Activated naive CD4-positive, alpha-beta T cell treated with anti-CD3 and anti-CD28 coated beads, Interleukin-2, amount 50 U/mL, for 72 hours (primary cell): ENCODE data around the gene C10orf53. TPM values are rescaled to one million over a fixed set of nuclear protein-coding genes. Genes with fewer than 3 reads are reported as not detected.

ENCODE experiments used
- ATAC-seq, 2 donors: fragments of 150-1000 bp; cut with Tn5 transposase; 2 replicates each; pipeline ENCODE4 v1.10.0; 2021; ENCODE audit warnings: mild to moderate bottlenecking in 2 of 2, moderate library complexity in 2 of 2
- DNase-seq, 2 donors: peaks; one replicate each; pipeline ENCODE4 v3.0.0; 2021 to 2022; ENCODE audit warnings: low spot score in 2 of 2
- H3K27ac Mint-ChIP-seq, 2 donors: one replicate each; pipeline ENCODE4 v1.8.0; 2022; ENCODE audit warnings: mild to moderate bottlenecking in 2 of 2, mixed read lengths in 2 of 2
- H3K36me3 Mint-ChIP-seq, 2 donors: one replicate each; pipeline ENCODE4 v1.8.0; 2022; ENCODE audit warnings: mixed read lengths in 2 of 2
- H3K9me3 Mint-ChIP-seq, 2 donors: one replicate each; pipeline ENCODE4 v1.8.0; 2022; ENCODE audit warnings: mixed read lengths in 2 of 2
- total RNA-seq, 2 donors: library from RNA; stranded (reverse); gene quantifications; one replicate each; pipeline ENCODE4 v1.2.3, GENCODE V29; 2022

Gene C10orf53, protein sequence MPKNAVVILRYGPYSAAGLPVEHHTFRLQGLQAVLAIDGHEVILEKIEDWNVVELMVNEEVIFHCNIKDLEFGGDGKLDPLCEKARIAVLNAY
- not detected for total RNA-seq

DNA sequence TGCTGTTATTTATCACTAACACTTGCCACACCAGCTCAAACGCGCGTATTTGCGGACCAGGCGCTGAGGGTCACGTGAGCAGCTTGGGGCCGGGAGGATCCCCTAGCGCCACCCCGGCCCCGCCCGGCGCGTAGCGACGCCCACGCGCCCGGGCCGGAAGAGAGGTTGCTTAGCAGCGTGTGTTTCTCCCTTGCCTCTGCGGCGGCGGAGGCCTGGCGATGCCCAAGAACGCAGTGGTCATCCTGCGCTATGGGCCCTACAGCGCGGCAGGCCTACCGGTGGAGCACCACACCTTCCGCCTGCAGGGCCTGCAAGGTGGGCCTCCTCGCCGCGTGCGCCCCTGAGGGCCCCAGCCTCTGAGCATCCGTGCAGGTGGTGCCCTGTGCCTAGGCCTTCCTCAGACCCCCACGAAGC lies at the start of gene C10orf53:
Gene C10orf53 (plus strand): TSS at position 172 of the 414 bp plus-strand sequence. CDS start 47 bp downstream, at position 219.
- H3K36me3 Mint-ChIP-seq = peaks cover 28 to 29% of the 10 kb centered on the region in 2 donors
- H3K9me3 Mint-ChIP-seq = peaks cover 17 to 33% of the 10 kb centered on the region in 2 donors
- ATAC-seq = peak; percentile 66 to 83

DNA sequence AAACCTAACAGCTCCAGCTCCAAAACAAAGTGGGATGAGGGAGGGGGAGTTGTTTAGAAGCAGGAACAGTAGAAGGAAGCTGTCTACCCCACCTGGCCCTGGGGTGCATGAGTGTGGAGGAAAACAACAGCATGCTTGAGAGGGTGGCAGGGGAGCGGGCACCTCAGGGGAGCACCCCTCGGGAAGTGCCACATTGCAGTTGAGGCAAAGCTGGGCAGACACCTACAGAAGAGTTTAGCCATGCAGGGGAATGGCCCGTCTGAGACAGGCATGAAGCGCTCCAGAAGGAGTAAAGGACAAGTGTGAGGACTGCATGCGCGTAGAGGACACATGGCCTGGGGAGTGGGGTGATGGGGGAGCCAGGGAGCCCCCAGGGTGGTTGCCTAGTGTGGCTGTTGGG lies 47.5 kb upstream of the C10orf53 start:
- H3K9me3 Mint-ChIP-seq = no peaks in the 10 kb centered on the region
- no peak for ATAC-seq
- peak in 1 of 2 donors; percentile 43 for DNase-seq
- H3K27ac Mint-ChIP-seq = no peak overlapping the region
- no peaks in the 10 kb centered on the region for H3K36me3 Mint-ChIP-seq

More for the DNA sequence above, at the start of gene C10orf53:
- DNase-seq = peak in 1 of 2 donors; percentile 37
- H3K27ac Mint-ChIP-seq = no peak within 1 kb of the TSS

GRCh38 chr10:49632406-49633317 lies 46.8 kb upstream of the C10orf53 start:
- ATAC-seq (no peak), DNase-seq (peak in 1 of 2 donors; percentile 20)
- no peaks in the 10 kb centered on the region for H3K36me3 Mint-ChIP-seq
- no peaks in the 10 kb centered on the region for H3K9me3 Mint-ChIP-seq
- no peak overlapping the region for H3K27ac Mint-ChIP-seq

- H3K36me3 Mint-ChIP-seq = no peaks in the 10 kb centered on the region
- no peaks in the 10 kb centered on the region for H3K9me3 Mint-ChIP-seq
- DNase-seq = peak in 1 of 2 donors; percentile 11
- H3K27ac Mint-ChIP-seq = no peak overlapping the region
- ATAC-seq = no peak
Measured at GRCh38 chr10:49633327-49634068, 46.0 kb upstream of the C10orf53 start.

- peak in 1 of 2 donors; percentile 20 for DNase-seq
- H3K9me3 Mint-ChIP-seq = no peaks in the 10 kb centered on the region
- H3K36me3 Mint-ChIP-seq = no peaks in the 10 kb centered on the region
- H3K27ac Mint-ChIP-seq = no peak overlapping the region
- no peak for ATAC-seq
Measured at GRCh38 chr10:49634069-49634660, 45.3 kb upstream of the C10orf53 start.

DNA sequence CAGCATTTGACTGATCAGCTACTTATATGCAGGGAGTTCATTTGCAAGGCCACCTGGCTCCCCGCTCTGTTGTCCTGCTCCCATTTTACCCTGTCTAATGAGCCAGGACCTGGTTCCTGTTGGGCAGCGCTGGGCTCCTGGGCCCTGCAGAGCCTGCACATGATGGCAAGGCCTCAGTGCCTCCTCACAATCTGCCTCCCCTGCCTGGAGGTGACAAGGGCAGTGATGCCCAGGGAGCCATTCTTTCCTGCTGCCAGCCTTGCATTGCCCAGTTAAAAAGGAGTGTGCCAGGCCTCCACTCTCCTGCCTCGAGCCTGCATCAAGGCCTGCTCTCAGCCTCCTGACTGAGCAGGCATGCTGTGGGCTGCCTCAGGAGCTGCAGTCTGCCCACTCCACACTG lies 37.1 kb upstream of the C10orf53 start:
- ATAC-seq (no peak), DNase-seq (peak in 1 of 2 donors; percentile 41)
- Mint-ChIP-seq H3K9me3 (no peaks in the 10 kb centered on the region), H3K27ac (no peak overlapping the region), H3K36me3 (no peaks in the 10 kb centered on the region)

DNA sequence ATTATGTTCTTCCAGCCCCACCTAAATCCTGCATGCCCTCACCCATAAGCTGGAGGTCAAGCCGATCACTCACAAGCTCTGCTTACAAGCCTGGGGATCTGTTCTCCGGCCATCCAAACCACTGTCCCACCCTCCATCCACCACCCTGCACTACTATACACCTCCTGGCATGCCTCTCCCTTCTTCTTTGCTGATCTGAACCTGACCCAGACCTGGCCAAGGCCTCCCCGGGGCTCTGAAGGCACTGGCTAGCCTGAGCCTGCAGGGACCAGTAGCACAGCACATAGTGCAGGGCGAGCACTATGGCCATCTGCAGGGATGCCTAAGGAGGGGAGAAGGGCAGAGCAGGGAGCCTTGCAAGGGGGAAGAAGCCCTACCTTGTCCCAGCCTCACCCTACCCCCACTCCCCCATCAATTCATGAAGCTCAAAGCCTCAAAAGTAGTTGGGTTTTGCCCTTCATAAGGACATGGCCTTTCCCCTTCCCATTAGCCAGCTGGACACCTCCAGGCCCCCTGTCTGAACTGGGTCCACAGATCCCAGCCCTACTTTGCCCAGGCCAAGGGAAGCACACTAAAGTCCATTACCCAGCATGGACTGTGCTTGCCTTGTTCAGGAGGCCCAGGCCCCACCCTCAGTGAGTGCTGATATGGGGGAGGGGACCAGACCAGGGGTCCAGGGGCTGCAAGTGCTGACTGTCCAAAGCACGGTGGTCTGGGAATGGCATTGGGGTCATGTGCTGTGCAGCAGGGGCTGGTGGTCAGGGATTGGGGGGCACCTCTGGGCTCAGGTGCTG lies 36.0 kb upstream of the C10orf53 start:
- Mint-ChIP-seq H3K36me3 (no peaks in the 10 kb centered on the region), H3K27ac (no peak overlapping the region), H3K9me3 (no peaks in the 10 kb centered on the region)
- no peak for ATAC-seq
- peak in 1 of 2 donors; percentile 47 for DNase-seq

DNA sequence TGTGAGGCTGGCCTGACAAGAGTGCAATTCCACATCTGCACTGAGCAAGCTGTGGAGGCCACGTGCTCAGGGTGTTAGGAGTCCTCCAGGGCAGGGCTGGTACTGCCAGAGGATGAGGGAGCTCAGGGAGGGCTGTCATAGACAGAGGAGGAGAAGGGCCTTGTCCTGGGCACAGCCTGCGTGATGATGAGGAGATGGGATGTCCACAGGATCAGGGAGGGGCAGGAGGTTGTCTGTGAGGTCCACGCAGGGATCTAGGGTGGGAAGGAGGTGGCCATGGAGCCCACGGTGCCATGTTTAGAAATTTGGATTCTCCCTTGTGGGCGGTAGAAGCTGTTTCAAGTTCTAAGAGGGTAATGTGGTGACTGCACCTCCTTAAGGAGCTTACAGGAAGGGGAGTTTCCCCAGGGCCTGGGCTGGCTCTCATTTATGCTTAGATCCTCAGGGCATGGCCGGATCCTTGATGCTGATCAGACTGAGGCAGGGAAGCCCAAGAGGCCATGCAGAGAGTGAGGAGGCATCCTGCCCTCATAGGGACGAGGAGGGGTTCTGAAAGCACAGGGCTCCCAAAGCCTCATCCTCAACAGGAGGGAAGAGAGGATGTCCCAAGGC lies 35.3 kb upstream of the C10orf53 start:
- H3K27ac Mint-ChIP-seq = no peak overlapping the region
- DNase-seq (peak in 1 of 2 donors; percentile 14), ATAC-seq (no peak)
- no peaks in the 10 kb centered on the region for H3K36me3 Mint-ChIP-seq
- H3K9me3 Mint-ChIP-seq = no peaks in the 10 kb centered on the region

- ATAC-seq = no peak
- Mint-ChIP-seq H3K36me3 (no peaks in the 10 kb centered on the region), H3K9me3 (no peaks in the 10 kb centered on the region), H3K27ac (no peak overlapping the region)
- peak in 1 of 2 donors; percentile 13 for DNase-seq
Measured at GRCh38 chr10:49645417-49645816, 34.0 kb upstream of the C10orf53 start.

- H3K9me3 Mint-ChIP-seq = no peaks in the 10 kb centered on the region
- no peak for ATAC-seq
- no peaks in the 10 kb centered on the region for H3K36me3 Mint-ChIP-seq
Measured at GRCh38 chr10:49645871-49646870, 33.3 kb upstream of the C10orf53 start.

GRCh38 chr10:49647554-49647953 lies 31.9 kb upstream of the C10orf53 start:
- Mint-ChIP-seq H3K36me3 (no peaks in the 10 kb centered on the region), H3K9me3 (no peaks in the 10 kb centered on the region), H3K27ac (no peak overlapping the region)
- DNase-seq = peak in 1 of 2 donors; percentile 18
- ATAC-seq = no peak

More at GRCh38 chr10:49645871-49646870, 33.3 kb upstream of the C10orf53 start:
- no peak overlapping the region for H3K27ac Mint-ChIP-seq
- DNase-seq = peak in 1 of 2 donors; percentile 43

GRCh38 chr10:49647985-49648795 lies 31.3 kb upstream of the C10orf53 start:
- DNase-seq = peak in 1 of 2 donors; percentile 39
- Mint-ChIP-seq H3K9me3 (no peaks in the 10 kb centered on the region), H3K36me3 (no peaks in the 10 kb centered on the region), H3K27ac (no peak overlapping the region)
- no peak for ATAC-seq

GRCh38 chr10:49649294-49649693 lies 30.2 kb upstream of the C10orf53 start:
- H3K36me3 Mint-ChIP-seq = no peaks in the 10 kb centered on the region
- ATAC-seq (peak; percentile 56 to 76), DNase-seq (peak; percentile 25 to 55)
- no peaks in the 10 kb centered on the region for H3K9me3 Mint-ChIP-seq
- no peak overlapping the region for H3K27ac Mint-ChIP-seq
